ENCODE measurements around the gene NBEAL2.

The NBEAL2 gene

DNA sequence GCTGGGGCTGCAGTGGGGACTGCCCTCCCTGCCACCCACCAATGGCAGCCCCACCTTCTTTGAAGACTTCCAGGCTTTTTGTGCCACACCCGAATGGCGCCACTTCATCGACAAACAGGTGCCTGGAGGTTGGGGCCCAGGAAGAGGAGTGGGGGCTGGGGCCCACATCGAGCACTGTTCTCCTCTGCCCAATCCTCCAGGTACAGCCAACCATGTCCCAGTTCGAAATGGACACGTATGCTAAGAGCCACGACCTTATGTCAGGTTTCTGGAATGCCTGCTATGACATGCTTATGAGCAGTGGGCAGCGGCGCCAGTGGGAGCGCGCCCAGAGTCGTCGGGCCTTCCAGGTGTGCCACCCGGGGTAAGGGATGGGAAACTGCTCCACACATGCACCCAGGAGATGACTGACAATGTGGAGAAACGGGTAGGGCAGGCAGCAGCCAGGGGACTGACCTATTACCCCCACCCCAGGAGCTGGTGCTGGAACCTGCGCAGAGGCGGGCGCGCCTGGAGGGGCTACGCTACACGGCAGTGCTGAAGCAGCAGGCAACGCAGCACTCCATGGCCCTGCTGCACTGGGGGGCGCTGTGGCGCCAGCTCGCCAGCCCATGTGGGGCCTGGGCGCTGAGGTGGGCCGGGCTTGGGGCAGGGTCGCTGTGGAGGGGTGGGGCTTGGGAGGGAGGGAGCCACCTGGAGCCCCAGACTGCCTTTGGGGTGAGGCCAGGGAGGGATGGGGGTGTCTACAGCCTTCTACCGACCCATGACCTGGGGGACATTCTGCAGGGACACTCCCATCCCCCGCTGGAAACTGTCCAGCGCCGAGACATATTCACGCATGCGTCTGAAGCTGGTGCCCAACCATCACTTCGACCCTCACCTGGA is 22.9 kb downstream of the NBEAL2 start:
- ChIA-PET CTCF (no interaction called here), POLR2A (no interaction called here)
- TF ChIP-seq L3MBTL2 (conservative IDR thresholded peaks at IDR 0.05), result no peak
- no peak for TF ChIP-seq BHLHE40 (IDR thresholded peaks at IDR 0.05; ENCODE audit: borderline replicate concordance)
- no peak for TF ChIP-seq NFRKB (IDR thresholded peaks at IDR 0.05)
- TF ChIP-seq ZNF384 (IDR thresholded peaks at IDR 0.05), result no peak
- TF ChIP-seq HDGF (IDR thresholded peaks at IDR 0.05; ENCODE audit: borderline replicate concordance), result no peak
- no peak for TF ChIP-seq SP1 (IDR thresholded peaks at IDR 0.05)
- TF ChIP-seq CTBP1 (IDR thresholded peaks at IDR 0.05; ENCODE audit: borderline replicate concordance), result no peak
- TF ChIP-seq FOXM1 (IDR thresholded peaks at IDR 0.05; ENCODE audit: borderline replicate concordance), result no peak
- TF ChIP-seq, protein P1, sequence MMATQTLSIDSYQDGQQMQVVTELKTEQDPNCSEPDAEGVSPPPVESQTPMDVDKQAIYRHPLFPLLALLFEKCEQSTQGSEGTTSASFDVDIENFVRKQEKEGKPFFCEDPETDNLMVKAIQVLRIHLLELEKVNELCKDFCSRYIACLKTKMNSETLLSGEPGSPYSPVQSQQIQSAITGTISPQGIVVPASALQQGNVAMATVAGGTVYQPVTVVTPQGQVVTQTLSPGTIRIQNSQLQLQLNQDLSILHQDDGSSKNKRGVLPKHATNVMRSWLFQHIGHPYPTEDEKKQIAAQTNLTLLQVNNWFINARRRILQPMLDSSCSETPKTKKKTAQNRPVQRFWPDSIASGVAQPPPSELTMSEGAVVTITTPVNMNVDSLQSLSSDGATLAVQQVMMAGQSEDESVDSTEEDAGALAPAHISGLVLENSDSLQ (IDR thresholded peaks at IDR 0.05), result no peak
- no peak for DNase-seq (ENCODE audit: extremely low spot score)

DNA sequence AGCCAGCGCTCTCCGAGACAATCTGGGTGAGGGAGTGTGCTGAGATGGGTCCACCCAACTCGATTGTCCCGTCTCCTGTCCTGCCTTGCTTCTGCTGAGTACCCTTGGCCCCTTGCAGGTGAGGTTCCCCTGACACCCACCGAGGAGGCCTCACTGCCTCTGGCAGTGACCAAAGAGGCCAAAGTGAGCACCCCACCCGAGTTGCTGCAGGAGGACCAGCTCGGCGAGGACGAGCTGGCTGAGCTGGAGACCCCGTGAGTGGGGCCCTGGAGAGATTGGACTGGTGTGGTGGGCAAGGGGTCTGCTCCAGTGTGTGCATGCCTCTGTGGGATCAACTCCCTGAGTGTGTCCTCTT is 23.6 kb downstream of the NBEAL2 start:
- ChIA-PET CTCF (no interaction called here), POLR2A (no interaction called here)
- no peak for DNase-seq (ENCODE audit: extremely low spot score)
- TF ChIP-seq ZNF384 (IDR thresholded peaks at IDR 0.05) (no peak), NFRKB (IDR thresholded peaks at IDR 0.05) (no peak), ARNT (IDR thresholded peaks at IDR 0.05) (no peak), FOXM1 (IDR thresholded peaks at IDR 0.05; ENCODE audit: borderline replicate concordance) (no peak), LEF1 (IDR thresholded peaks at IDR 0.05; ENCODE audit: borderline replicate concordance) (no peak), FOXA1 (IDR thresholded peaks at IDR 0.05) (no peak), TARDBP (IDR thresholded peaks at IDR 0.05) (no peak), ELF4 (IDR thresholded peaks at IDR 0.05) (no peak)

DNA sequence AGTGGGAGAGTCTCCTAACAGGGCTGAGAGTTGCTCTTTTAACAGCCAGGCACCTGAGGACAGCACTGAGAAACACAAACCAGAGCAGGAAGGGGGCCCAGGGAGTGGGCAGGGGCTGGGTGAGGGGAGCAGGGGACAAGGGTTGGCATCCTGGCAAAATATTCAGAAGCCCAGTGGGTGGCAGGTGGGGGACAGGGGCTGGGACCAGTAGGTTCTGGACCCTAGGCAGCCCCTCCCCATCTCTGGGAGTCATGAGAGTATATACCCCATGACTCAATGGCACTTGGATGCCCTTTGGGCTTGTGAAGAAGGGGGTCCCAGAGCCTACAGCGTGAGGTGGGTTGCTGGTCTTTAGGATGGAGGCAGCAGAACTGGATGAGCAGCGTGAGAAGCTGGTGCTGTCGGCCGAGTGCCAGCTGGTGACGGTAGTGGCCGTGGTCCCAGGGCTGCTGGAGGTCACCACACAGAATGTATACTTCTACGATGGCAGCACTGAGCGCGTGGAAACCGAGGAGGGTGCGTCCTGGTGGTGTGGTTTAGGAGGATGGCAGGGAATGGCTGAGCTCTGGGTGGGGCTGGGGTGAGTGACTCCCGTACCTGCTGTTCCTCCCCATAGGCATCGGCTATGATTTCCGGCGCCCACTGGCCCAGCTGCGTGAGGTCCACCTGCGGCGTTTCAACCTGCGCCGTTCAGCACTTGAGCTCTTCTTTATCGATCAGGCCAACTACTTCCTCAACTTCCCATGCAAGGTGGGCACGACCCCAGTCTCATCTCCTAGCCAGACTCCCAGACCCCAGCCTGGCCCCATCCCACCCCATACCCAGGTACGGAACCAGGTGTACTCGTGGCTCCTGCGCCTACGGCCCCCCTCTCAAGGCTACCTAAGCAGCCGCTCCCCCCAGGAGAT is 24.2 kb downstream of the NBEAL2 start:
- ChIA-PET POLR2A (no interaction called here), CTCF (no interaction called here)
- DNase-seq (ENCODE audit: extremely low spot score), result no peak
- TF ChIP-seq TARDBP (IDR thresholded peaks at IDR 0.05), result no peak
- no peak for TF ChIP-seq SP1 (IDR thresholded peaks at IDR 0.05)
- TF ChIP-seq SUZ12 (IDR thresholded peaks at IDR 0.05), result no peak
- no peak for TF ChIP-seq ZNF384 (IDR thresholded peaks at IDR 0.05)
- TF ChIP-seq FOXK2 (IDR thresholded peaks at IDR 0.05), result no peak
- TF ChIP-seq BHLHE40 (IDR thresholded peaks at IDR 0.05; ENCODE audit: borderline replicate concordance), result no peak
- no peak for TF ChIP-seq FOXA1 (IDR thresholded peaks at IDR 0.05)
- TF ChIP-seq, protein P1 (IDR thresholded peaks at IDR 0.05), result no peak
- TF ChIP-seq CTBP1 (IDR thresholded peaks at IDR 0.05; ENCODE audit: borderline replicate concordance), result no peak
- TF ChIP-seq L3MBTL2 (conservative IDR thresholded peaks at IDR 0.05), result no peak
- no peak for TF ChIP-seq FOXM1 (IDR thresholded peaks at IDR 0.05; ENCODE audit: borderline replicate concordance)
- no peak for TF ChIP-seq LEF1 (IDR thresholded peaks at IDR 0.05; ENCODE audit: borderline replicate concordance)
- no peak for TF ChIP-seq ELF4 (IDR thresholded peaks at IDR 0.05)
- no peak for TF ChIP-seq HDGF (IDR thresholded peaks at IDR 0.05; ENCODE audit: borderline replicate concordance)
- TF ChIP-seq ARNT (IDR thresholded peaks at IDR 0.05), result no peak
- no peak for TF ChIP-seq NFRKB (IDR thresholded peaks at IDR 0.05)

DNA sequence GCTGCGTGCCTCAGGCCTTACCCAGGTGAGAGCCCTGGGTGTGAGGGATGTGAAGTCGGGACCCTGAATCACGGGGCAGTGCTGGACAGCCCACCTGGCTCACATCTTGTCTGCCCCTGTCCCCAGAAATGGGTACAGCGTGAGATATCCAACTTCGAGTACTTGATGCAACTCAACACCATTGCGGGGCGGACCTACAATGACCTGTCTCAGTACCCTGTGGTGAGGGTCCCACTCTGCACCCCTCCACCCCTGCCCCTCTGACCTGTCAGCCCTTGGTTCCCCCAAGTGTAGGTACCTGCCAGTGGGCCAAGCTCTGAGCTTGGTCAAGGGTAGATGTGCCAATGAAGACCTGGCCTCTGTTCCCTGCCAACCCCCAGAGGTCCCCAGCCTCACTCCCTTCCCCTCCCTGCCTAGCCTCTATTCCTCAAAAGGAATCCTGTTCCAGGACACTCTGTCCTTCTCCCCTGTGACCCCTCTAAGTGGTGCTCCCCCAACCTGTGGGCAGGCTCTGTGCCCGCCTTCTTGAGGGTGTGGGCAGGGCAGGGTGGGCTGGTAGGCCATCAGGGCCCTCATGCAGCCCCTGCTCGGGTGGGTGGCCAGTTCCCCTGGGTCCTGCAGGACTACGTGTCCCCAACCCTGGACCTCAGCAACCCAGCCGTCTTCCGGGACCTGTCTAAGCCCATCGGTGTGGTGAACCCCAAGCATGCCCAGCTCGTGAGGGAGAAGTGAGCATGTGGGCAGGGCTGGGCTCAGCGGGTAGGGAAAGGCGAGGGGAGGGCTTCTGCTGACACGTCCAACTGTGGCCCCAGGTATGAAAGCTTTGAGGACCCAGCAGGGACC is 25.1 kb downstream of the NBEAL2 start:
- POLR2A ChIA-PET, result no interaction called here
- no peak for DNase-seq (ENCODE audit: extremely low spot score)

More for the DNA sequence above, 25.1 kb downstream of the NBEAL2 start:
- CTCF ChIA-PET, result no interaction called here
- TF ChIP-seq ARNT (IDR thresholded peaks at IDR 0.05), result no peak
- TF ChIP-seq, protein P1 (IDR thresholded peaks at IDR 0.05), result no peak
- TF ChIP-seq CTBP1 (IDR thresholded peaks at IDR 0.05; ENCODE audit: borderline replicate concordance), result no peak
- no peak for TF ChIP-seq ZNF384 (IDR thresholded peaks at IDR 0.05)
- no peak for TF ChIP-seq LEF1 (IDR thresholded peaks at IDR 0.05; ENCODE audit: borderline replicate concordance)
- TF ChIP-seq FOXM1 (IDR thresholded peaks at IDR 0.05; ENCODE audit: borderline replicate concordance), result no peak
- no peak for TF ChIP-seq TARDBP (IDR thresholded peaks at IDR 0.05)
- no peak for TF ChIP-seq SUZ12 (IDR thresholded peaks at IDR 0.05)
- no peak for TF ChIP-seq L3MBTL2 (conservative IDR thresholded peaks at IDR 0.05)
- no peak for TF ChIP-seq HDGF (IDR thresholded peaks at IDR 0.05; ENCODE audit: borderline replicate concordance)
- no peak for TF ChIP-seq FOXA1 (IDR thresholded peaks at IDR 0.05)
- no peak for TF ChIP-seq ELF4 (IDR thresholded peaks at IDR 0.05)
- no peak for TF ChIP-seq BHLHE40 (IDR thresholded peaks at IDR 0.05; ENCODE audit: borderline replicate concordance)
- TF ChIP-seq FOXK2 (IDR thresholded peaks at IDR 0.05), result no peak

All from HEK293T (cell line).